ENCODE results near the gene SELENOK. TPM values are rescaled to one million over a fixed set of nuclear protein-coding genes. Genes with fewer than 3 reads are reported as not detected.

SELENOK gene
- total and polyA plus RNA-seq, 2 of the 13 experiments (the other 11 are each of a cell fraction or from before 2014, with no cell fraction given) = 67.0 to 81.0 TPM

DNA sequence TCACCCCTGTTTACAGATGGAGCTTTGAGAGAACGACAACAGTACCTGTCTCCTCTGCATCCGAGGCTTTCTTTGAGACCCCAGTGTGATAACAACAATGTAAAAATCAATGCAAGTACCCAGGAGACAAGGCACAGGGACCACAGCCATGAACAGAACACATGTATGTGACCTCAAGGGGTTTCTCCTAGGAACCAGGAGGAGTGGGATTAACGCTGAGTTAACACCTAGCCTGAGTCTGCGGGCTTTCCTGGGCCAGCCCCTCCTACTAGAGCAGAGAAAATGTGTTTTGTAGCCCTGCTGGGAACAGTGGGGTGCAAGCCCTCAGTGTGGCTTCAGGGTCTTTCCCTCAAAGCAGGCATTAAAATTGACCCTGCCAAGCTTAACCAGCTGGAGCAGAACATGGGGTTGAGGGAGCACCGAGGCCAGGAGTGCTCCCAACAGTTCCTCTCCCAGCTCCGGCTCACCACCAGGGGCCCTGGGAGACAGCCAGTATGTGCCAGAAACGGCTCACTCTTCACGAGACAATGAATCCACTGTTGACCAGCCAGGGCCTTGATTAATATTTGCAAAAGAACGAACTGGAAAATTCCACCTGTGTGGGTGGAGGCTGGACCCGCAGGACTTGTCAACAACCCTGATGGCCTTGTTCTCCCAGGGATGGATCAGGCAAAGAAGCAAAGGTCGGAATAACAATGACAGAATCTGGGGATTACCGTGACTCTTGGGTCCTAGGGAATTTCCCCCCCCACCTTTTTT, 49.0 kb downstream of the SELENOK start (continued):
- TF ChIP-seq MAZ (IDR thresholded peaks at IDR 0.05; ENCODE audit: borderline replicate concordance, low read depth, low read length) (peak; percentile 70; the same call in 1 of the 2 replicates), MAZ (CRISPR knock-in tag; IDR thresholded peaks at IDR 0.05; ENCODE audit: low read depth) (peak; percentile 69), ZSCAN12 (CRISPR knock-in tag; IDR thresholded peaks at IDR 0.05) (peak; percentile 83; the same call in 1 of the 2 replicates), ZNF569 (CRISPR knock-in tag; IDR thresholded peaks at IDR 0.05; ENCODE audit: borderline replicate concordance) (no peak; the same call in 1 of the 2 replicates), ZNF331 (CRISPR knock-in tag; IDR thresholded peaks at IDR 0.05) (no peak; the same call in 1 of the 2 replicates), ELF4 (CRISPR knock-in tag; IDR thresholded peaks at IDR 0.05; ENCODE audit: borderline replicate concordance) (no peak), RFXAP (CRISPR knock-in tag; IDR thresholded peaks at IDR 0.05; ENCODE audit: borderline replicate concordance) (peak; percentile 89; the same call in 1 of the 2 replicates), KDM1A (CRISPR knock-in tag; IDR thresholded peaks at IDR 0.05) (no peak), SATB2 (CRISPR knock-in tag; IDR thresholded peaks at IDR 0.05) (0 out of 2 replicates have a peak, but pooled peaks have one; percentile 64), ZSCAN31 (CRISPR knock-in tag; IDR thresholded peaks at IDR 0.05; ENCODE audit: low read depth) (no peak; the same call in 1 of the 2 replicates), TAF1 (CRISPR knock-in tag; IDR thresholded peaks at IDR 0.05) (no peak; the same call in 1 of the 2 replicates), ZNF337 (CRISPR knock-in tag; IDR thresholded peaks at IDR 0.05; ENCODE audit: borderline replicate concordance, low read depth) (no peak)
- TF ChIP-seq, protein P1, sequence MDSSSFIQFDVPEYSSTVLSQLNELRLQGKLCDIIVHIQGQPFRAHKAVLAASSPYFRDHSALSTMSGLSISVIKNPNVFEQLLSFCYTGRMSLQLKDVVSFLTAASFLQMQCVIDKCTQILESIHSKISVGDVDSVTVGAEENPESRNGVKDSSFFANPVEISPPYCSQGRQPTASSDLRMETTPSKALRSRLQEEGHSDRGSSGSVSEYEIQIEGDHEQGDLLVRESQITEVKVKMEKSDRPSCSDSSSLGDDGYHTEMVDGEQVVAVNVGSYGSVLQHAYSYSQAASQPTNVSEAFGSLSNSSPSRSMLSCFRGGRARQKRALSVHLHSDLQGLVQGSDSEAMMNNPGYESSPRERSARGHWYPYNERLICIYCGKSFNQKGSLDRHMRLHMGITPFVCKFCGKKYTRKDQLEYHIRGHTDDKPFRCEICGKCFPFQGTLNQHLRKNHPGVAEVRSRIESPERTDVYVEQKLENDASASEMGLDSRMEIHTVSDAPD (CRISPR knock-in tag; IDR thresholded peaks at IDR 0.05) = peak; percentile 78
- TF ChIP-seq, protein P2, sequence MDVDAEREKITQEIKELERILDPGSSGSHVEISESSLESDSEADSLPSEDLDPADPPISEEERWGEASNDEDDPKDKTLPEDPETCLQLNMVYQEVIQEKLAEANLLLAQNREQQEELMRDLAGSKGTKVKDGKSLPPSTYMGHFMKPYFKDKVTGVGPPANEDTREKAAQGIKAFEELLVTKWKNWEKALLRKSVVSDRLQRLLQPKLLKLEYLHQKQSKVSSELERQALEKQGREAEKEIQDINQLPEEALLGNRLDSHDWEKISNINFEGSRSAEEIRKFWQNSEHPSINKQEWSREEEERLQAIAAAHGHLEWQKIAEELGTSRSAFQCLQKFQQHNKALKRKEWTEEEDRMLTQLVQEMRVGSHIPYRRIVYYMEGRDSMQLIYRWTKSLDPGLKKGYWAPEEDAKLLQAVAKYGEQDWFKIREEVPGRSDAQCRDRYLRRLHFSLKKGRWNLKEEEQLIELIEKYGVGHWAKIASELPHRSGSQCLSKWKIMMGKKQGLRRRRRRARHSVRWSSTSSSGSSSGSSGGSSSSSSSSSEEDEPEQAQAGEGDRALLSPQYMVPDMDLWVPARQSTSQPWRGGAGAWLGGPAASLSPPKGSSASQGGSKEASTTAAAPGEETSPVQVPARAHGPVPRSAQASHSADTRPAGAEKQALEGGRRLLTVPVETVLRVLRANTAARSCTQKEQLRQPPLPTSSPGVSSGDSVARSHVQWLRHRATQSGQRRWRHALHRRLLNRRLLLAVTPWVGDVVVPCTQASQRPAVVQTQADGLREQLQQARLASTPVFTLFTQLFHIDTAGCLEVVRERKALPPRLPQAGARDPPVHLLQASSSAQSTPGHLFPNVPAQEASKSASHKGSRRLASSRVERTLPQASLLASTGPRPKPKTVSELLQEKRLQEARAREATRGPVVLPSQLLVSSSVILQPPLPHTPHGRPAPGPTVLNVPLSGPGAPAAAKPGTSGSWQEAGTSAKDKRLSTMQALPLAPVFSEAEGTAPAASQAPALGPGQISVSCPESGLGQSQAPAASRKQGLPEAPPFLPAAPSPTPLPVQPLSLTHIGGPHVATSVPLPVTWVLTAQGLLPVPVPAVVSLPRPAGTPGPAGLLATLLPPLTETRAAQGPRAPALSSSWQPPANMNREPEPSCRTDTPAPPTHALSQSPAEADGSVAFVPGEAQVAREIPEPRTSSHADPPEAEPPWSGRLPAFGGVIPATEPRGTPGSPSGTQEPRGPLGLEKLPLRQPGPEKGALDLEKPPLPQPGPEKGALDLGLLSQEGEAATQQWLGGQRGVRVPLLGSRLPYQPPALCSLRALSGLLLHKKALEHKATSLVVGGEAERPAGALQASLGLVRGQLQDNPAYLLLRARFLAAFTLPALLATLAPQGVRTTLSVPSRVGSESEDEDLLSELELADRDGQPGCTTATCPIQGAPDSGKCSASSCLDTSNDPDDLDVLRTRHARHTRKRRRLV (CRISPR knock-in tag; IDR thresholded peaks at IDR 0.05) = 0 out of 2 replicates have a peak, but pooled peaks have one; percentile 2
- TF ChIP-seq, protein P3, sequence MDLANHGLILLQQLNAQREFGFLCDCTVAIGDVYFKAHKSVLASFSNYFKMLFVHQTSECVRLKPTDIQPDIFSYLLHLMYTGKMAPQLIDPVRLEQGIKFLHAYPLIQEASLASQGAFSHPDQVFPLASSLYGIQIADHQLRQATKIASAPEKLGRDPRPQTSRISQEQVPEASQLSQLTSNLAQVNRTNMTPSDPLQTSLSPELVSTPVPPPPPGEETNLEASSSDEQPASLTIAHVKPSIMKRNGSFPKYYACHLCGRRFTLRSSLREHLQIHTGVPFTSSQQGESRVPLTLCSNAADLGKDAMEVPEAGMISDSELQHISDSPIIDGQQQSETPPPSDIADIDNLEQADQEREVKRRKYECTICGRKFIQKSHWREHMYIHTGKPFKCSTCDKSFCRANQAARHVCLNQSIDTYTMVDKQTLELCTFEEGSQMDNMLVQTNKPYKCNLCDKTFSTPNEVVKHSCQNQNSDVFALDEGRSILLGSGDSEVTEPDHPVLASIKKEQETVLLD (CRISPR knock-in tag; IDR thresholded peaks at IDR 0.05; ENCODE audit: low read depth) = no peak
- TF ChIP-seq, protein P4, sequence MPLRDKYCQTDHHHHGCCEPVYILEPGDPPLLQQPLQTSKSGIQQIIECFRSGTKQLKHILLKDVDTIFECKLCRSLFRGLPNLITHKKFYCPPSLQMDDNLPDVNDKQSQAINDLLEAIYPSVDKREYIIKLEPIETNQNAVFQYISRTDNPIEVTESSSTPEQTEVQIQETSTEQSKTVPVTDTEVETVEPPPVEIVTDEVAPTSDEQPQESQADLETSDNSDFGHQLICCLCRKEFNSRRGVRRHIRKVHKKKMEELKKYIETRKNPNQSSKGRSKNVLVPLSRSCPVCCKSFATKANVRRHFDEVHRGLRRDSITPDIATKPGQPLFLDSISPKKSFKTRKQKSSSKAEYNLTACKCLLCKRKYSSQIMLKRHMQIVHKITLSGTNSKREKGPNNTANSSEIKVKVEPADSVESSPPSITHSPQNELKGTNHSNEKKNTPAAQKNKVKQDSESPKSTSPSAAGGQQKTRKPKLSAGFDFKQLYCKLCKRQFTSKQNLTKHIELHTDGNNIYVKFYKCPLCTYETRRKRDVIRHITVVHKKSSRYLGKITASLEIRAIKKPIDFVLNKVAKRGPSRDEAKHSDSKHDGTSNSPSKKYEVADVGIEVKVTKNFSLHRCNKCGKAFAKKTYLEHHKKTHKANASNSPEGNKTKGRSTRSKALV (CRISPR knock-in tag; IDR thresholded peaks at IDR 0.05) = peak; percentile 78
- TF ChIP-seq, protein P5, sequence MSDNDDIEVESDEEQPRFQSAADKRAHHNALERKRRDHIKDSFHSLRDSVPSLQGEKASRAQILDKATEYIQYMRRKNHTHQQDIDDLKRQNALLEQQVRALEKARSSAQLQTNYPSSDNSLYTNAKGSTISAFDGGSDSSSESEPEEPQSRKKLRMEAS (IDR thresholded peaks at IDR 0.05) = peak; percentile 83
- TF ChIP-seq, protein P6, sequence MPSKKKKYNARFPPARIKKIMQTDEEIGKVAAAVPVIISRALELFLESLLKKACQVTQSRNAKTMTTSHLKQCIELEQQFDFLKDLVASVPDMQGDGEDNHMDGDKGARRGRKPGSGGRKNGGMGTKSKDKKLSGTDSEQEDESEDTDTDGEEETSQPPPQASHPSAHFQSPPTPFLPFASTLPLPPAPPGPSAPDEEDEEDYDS (CRISPR knock-in tag; IDR thresholded peaks at IDR 0.05) = peak; percentile 53; the same call in 1 of the 2 replicates
